Endothelial cell of umbilical vein (primary cell): Measurements from ENCODE around the gene TSHB. TPM values are rescaled to one million over a fixed set of nuclear protein-coding genes. Genes with fewer than 3 reads are reported as not detected.

ENCODE experiments used
- BruUV-seq: library from RNA; stranded (reverse); fragments of 400-500 nt; replicated peaks from 2 replicates; lab custom pipeline; 2021; lab: Mats Ljungman, UMichigan
- CTCF ChIA-PET: fragments of 300-600, 350-600 bp; sonication (Branson Sonifier 250); formaldehyde crosslinking; loops from one replicate; lab custom pipeline; 2021; ENCODE audit warnings: antibody characterized with exemption, inconsistent platforms; lab: Charles Lee
- POLR2A ChIA-PET: fragments of 300-600, 350-600 bp; sonication (Branson Sonifier 250); formaldehyde crosslinking; loops from one replicate; lab custom pipeline; 2021; ENCODE audit warnings: antibody characterized with exemption, inconsistent platforms; lab: Charles Lee
- DNase-seq: peaks from one replicate; pipeline ENCODE4 v3.0.0-alpha.2; 2011; ENCODE audit warnings: low read depth, low spot score
- FAIRE-seq: peaks from 2 replicates; lab custom pipeline; 2011; peaks lifted over from hg19 to GRCh38; lab: Jason Lieb, UNC
- H2AFZ ChIP-seq: 2 replicates; pipeline ENCODE4 v1.6.0; 2012; ENCODE audit warnings: low read depth, low read length, control low read depth, inconsistent platforms
- H3K27ac ChIP-seq: 2 replicates; pipeline ENCODE4 v1.5.1; 2011; ENCODE audit warnings: low read depth, mild to moderate bottlenecking, control low read depth, low read length, moderate library complexity; ENCODE audit not compliant: insufficient read depth
- H3K27me3 ChIP-seq, 2 experiments: 2 replicates each; pipeline versions ENCODE4 v1.6.0 to v1.6.1; 2011; ENCODE audit warnings: low read length in 2 of 2, mixed read lengths in 1 of 2; ENCODE audit not compliant: control insufficient read depth in 2 of 2, insufficient read depth in 2 of 2
- H3K36me3 ChIP-seq, 2 experiments: 2 replicates in 1 of 2; 3 replicates in 1 of 2; pipeline ENCODE4 v1.5.1; 2011; ENCODE audit warnings: low read length in 2 of 2, mild to moderate bottlenecking in 1 of 2, moderate library complexity in 1 of 2; ENCODE audit not compliant: control insufficient read depth in 2 of 2, insufficient read depth in 2 of 2; ENCODE audit errors: extremely low read depth in 1 of 2
- H3K4me1 ChIP-seq: 3 replicates; pipeline ENCODE4 v1.5.1; 2011; ENCODE audit warnings: mild to moderate bottlenecking, low read length; ENCODE audit not compliant: control insufficient read depth, insufficient read depth; ENCODE audit errors: extremely low read depth
- H3K4me2 ChIP-seq: 2 replicates; pipeline ENCODE4 v1.6.1; 2011; ENCODE audit warnings: low read length, control low read depth, mixed read lengths; ENCODE audit not compliant: insufficient read depth
- H3K4me3 ChIP-seq, 3 experiments: fragments of 200-600 bp in 1 of 3; sonication (generic), shearing (Covaris generic) in 1 of 3; replicated peaks in 1 of 3; 2 replicates each; pipeline ENCODE4 v1.5.1; 2011 to 2016; ENCODE audit warnings: control low read depth in 3 of 3, low read length in 3 of 3, mild to moderate bottlenecking in 2 of 3, inconsistent platforms in 1 of 3, low read depth in 1 of 3, moderate library complexity in 1 of 3; ENCODE audit not compliant: insufficient read depth in 1 of 3
- H3K79me2 ChIP-seq: 2 replicates; pipeline ENCODE4 v1.6.0; 2012; ENCODE audit warnings: low read length, inconsistent platforms; ENCODE audit not compliant: control insufficient read depth, insufficient read depth
- H3K9ac ChIP-seq: replicated peaks from 2 replicates; pipeline ENCODE3; 2011; ENCODE audit warnings: low read length, control low read depth; ENCODE audit not compliant: insufficient read depth; ENCODE audit errors: extremely low read depth
- H3K9me1 ChIP-seq: replicated peaks from 3 replicates; pipeline ENCODE4 v1.6.0; 2011; ENCODE audit warnings: mild to moderate bottlenecking, low read length; ENCODE audit not compliant: control insufficient read depth, insufficient read depth; ENCODE audit errors: extremely low read depth
- H3K9me3 ChIP-seq: replicated peaks from 2 replicates; pipeline ENCODE4 v1.5.1; 2012; ENCODE audit warnings: low read length, inconsistent platforms; ENCODE audit not compliant: control insufficient read depth, insufficient read depth
- H4K20me1 ChIP-seq: replicated peaks from 2 replicates; pipeline ENCODE3; 2011; ENCODE audit warnings: mild to moderate bottlenecking, low read length; ENCODE audit not compliant: control insufficient read depth, insufficient read depth; ENCODE audit errors: extremely low read depth
- EZH2 ChIP-seq: IDR thresholded peaks from 2 replicates; pipeline ENCODE4 v1.6.1; 2012; ENCODE audit warnings: borderline replicate concordance, low read depth, mild to moderate bottlenecking, moderate library complexity, low read length, inconsistent platforms; ENCODE audit not compliant: severe bottlenecking
- FOS ChIP-seq: IDR thresholded peaks from 2 replicates; pipeline ENCODE4 v1.6.1; 2011; ENCODE audit warnings: mild to moderate bottlenecking, low read length, moderate library complexity, borderline replicate concordance; ENCODE audit not compliant: insufficient read depth
- GATA2 ChIP-seq: IDR thresholded peaks from 2 replicates; pipeline ENCODE4 v1.7.0; 2011; ENCODE audit warnings: low read depth, mild to moderate bottlenecking, moderate library complexity, mixed read lengths, low read length; ENCODE audit not compliant: insufficient read length, insufficient read depth
- JUN ChIP-seq: IDR thresholded peaks from 2 replicates; pipeline ENCODE4 v1.6.1; 2011; ENCODE audit warnings: borderline replicate concordance, low read depth; ENCODE audit not compliant: insufficient read length, insufficient read depth
- MAX ChIP-seq: IDR thresholded peaks from 2 replicates; pipeline ENCODE4 v1.6.1; 2011; ENCODE audit not compliant: insufficient read depth, insufficient read length
- MYC ChIP-seq: IDR thresholded peaks from one replicate; pipeline ENCODE4 v1.6.1; 2011; ENCODE audit warnings: mild to moderate bottlenecking, low read depth, low read length
- POLR2A ChIP-seq: IDR thresholded peaks from 2 replicates; pipeline ENCODE4 v1.6.1; 2012; ENCODE audit warnings: low read depth, mild to moderate bottlenecking, control low read depth, low read length
- POLR2AphosphoS5 ChIP-seq: IDR thresholded peaks from 2 replicates; pipeline ENCODE4 v1.6.1; 2012; ENCODE audit warnings: low read depth, mild to moderate bottlenecking, control low read depth, low read length, moderate library complexity; ENCODE audit not compliant: insufficient read depth
- dilution Hi-C: fragments of 300-500 bp; cut with MboI; formaldehyde crosslinking; loops from one replicate; pipeline ENCODE4 v1.15.0; 2019; ENCODE audit warnings: low sequenced_read_pairs; ENCODE audit not compliant: extremely low pct_ligation_motif_present
- intact Hi-C: fragments of 100-400 bp; cut with micrococcal nuclease; formaldehyde crosslinking; loops from one replicate; pipeline ENCODE4 v1.10.0; 2022
- polyA plus RNA-seq, 4 experiments: library from polyadenylated mRNA; depleted of rRNA in 3 of 4; stranded (reverse) in 3 of 4; unstranded in 1 of 4; fragments of >200 nt; gene quantifications; 2 replicates each; pipeline versions ENCODE4 v1.2.1 to v1.2.3, GENCODE V29; 2011 to 2012; ENCODE audit warnings: missing spikeins in 1 of 4
- total RNA-seq: library from RNA; stranded (reverse); gene quantifications from 2 replicates; pipeline ENCODE4 v1.2.3, GENCODE V29; 2021
- TF ChIP-seq, protein P1 (sequence below), 2 donors: IDR thresholded peaks; 1 replicate in 1 of 2; 2 replicates in 1 of 2; pipeline ENCODE4 v1.5.1; 2011; ENCODE audit warnings: low read length in 2 of 2, mild to moderate bottlenecking in 2 of 2, moderate library complexity in 2 of 2, control low read depth in 1 of 2, inconsistent platforms in 1 of 2, low read depth in 1 of 2; ENCODE audit not compliant: insufficient read depth in 1 of 2; ENCODE audit errors: extremely low read depth in 1 of 2

Gene TSHB
- total and polyA plus RNA-seq, 2 donors (not counting 3 experiments of a cell fraction or from before 2014, with no cell fraction given), result not detected

DNA sequence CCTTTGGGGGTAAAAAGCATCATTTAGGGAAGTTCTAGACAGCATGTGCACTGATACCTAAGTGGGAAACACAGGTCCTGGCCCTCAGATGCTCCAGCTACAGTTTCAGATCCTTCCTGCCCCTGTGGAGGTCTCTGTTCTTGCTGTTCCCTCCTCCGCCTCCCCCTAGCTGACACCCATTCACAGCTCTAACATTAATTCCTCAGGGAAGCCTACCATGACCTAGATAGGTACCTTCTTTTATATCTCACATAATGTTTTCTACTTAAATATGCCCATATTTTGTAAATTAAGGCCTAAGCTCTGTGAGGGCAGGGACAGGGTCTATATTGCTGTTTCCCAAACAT is 48.3 kb downstream of the TSHB start:
- H3K36me3 ChIP-seq, result no peaks in the 10 kb centered on the region
- POLR2A ChIA-PET, result no interaction called here
- dilution Hi-C loops, result no loop called here
- H3K27ac ChIP-seq, result no peak overlapping the region
- no peak overlapping the region for H3K9ac ChIP-seq
- no peaks in the 10 kb centered on the region for H3K4me1 ChIP-seq
- intact Hi-C loops, result no loop called here
- no peaks in the 10 kb centered on the region for H3K9me1 ChIP-seq
- TF ChIP-seq MAX, result no peak
- TF ChIP-seq GATA2, result no peak
- no peak for TF ChIP-seq FOS
- TF ChIP-seq MYC, result no peak
- no peak for TF ChIP-seq EZH2
- TF ChIP-seq POLR2AphosphoS5, result no peak
- no peak overlapping the region for H3K4me2 ChIP-seq
- FAIRE-seq (no peak), DNase-seq (no peak)
- H3K27me3 ChIP-seq, result peaks cover 7 to 8% of the 10 kb centered on the region in 2 experiments
- H3K79me2 ChIP-seq, result no peaks in the 10 kb centered on the region
- H3K4me3 ChIP-seq, result no peak overlapping the region
- CTCF ChIA-PET, result interaction anchor here (1.2 to 3.0 kb wide), 3 partner anchors 11 to 35 kb away, joined by 3 to 10 read pairs (median 3); no protein-coding TSS in a partner anchor
- no peaks in the 10 kb centered on the region for H3K9me3 ChIP-seq
- H4K20me1 ChIP-seq, result no peaks in the 10 kb centered on the region
- BruUV-seq, result no TSS peak
- no peak overlapping the region for H2AFZ ChIP-seq

GRCh38 chr1:115078708-115079107 is 49.1 kb downstream of the TSHB start:
- H3K27me3 ChIP-seq, result peaks cover 7 to 8% of the 10 kb centered on the region in 2 experiments
- DNase-seq (no peak), FAIRE-seq (no peak)
- no peaks in the 10 kb centered on the region for H4K20me1 ChIP-seq
- ChIA-PET CTCF (interaction anchor here (1.5 to 3.0 kb wide), 2 partner anchors 12 to 26 kb away, joined by 3 to 10 read pairs; no protein-coding TSS in a partner anchor), POLR2A (no interaction called here)
- no peaks in the 10 kb centered on the region for H3K79me2 ChIP-seq
- BruUV-seq, result no TSS peak
- no peaks in the 10 kb centered on the region for H3K4me1 ChIP-seq
- H3K4me3 ChIP-seq, result no peak overlapping the region
- no peak overlapping the region for H3K4me2 ChIP-seq
- intact Hi-C loops (no loop called here), dilution Hi-C loops (no loop called here)
- H3K27ac ChIP-seq, result no peak overlapping the region
- H3K36me3 ChIP-seq, result no peaks in the 10 kb centered on the region
- H3K9ac ChIP-seq, result no peak overlapping the region
- no peaks in the 10 kb centered on the region for H3K9me3 ChIP-seq
- no peak for TF ChIP-seq FOS
- TF ChIP-seq JUN, result no peak
- no peak for TF ChIP-seq POLR2AphosphoS5
- TF ChIP-seq, protein P1, sequence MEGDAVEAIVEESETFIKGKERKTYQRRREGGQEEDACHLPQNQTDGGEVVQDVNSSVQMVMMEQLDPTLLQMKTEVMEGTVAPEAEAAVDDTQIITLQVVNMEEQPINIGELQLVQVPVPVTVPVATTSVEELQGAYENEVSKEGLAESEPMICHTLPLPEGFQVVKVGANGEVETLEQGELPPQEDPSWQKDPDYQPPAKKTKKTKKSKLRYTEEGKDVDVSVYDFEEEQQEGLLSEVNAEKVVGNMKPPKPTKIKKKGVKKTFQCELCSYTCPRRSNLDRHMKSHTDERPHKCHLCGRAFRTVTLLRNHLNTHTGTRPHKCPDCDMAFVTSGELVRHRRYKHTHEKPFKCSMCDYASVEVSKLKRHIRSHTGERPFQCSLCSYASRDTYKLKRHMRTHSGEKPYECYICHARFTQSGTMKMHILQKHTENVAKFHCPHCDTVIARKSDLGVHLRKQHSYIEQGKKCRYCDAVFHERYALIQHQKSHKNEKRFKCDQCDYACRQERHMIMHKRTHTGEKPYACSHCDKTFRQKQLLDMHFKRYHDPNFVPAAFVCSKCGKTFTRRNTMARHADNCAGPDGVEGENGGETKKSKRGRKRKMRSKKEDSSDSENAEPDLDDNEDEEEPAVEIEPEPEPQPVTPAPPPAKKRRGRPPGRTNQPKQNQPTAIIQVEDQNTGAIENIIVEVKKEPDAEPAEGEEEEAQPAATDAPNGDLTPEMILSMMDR (IDR thresholded peaks at IDR 0.05; ENCODE audit: extremely low read depth in 1 of 2, insufficient read depth in 1 of 2, low read depth in 1 of 2, low read length in 2 of 2), result no peak
- no peak for TF ChIP-seq GATA2
- no peak for TF ChIP-seq EZH2
- no peak for TF ChIP-seq MYC
- TF ChIP-seq POLR2A, result no peak
- TF ChIP-seq MAX, result no peak
- H2AFZ ChIP-seq, result no peak overlapping the region
- no peaks in the 10 kb centered on the region for H3K9me1 ChIP-seq
